NCI-H2081 (cell line): ENCODE measurements around the gene NEXN.
"Not testable (repeated sequence)": the region's sequence is repeated elsewhere in the genome, so short reads cannot be mapped to it uniquely, and the experiment has no call there.

ENCODE experiments used
- DNase-seq, 2 experiments: peaks; one replicate each; lab custom pipeline; 2025; lab: John Stamatoyannopoulos, UW

Gene NEXN

DNA sequence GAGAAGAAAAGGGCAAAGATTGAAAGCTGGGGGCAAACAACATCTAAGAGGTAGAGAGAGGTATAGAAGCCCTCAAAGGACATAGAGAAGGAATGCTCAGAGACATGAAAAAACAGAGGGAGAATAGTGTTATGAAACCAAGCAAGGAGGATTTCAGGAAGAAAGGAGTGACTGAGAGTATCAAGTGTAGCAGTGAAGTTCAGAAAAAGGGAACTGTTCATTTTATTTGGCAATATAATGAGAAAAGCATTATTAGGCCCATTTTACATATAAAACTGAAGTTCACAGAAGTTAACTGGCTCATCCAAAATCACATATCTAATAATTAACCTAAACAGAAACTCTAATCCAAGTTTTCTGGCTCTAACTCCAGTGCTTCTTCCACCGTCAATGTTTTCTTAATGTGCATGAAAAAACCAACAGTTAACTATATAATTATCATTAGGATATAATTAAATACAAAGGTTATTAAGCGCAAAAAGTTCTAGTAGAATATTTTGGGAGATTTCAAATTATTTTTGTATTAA lies 17.7 kb downstream of the NEXN start:
- no peak for DNase-seq

DNA sequence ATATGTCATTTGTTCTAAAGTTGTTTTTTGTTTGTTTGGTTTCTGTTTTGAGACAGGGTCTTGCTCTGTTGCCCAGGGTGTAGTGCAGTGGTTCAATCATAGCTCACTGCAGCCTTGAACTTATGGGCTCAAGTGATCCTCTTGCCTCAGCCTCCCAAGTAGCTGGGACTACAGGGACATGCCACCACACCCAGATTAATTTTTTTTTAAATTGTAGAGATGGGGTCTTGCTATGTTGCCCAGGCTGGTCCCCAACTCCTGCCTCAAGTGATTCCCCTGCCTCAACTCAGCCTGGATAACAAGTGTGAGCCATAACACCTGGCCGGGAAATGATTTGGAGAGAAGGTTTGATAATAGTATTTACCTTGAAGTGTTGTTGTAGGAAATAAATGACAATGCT lies 18.2 kb downstream of the NEXN start:
- DNase-seq = no peak

DNA sequence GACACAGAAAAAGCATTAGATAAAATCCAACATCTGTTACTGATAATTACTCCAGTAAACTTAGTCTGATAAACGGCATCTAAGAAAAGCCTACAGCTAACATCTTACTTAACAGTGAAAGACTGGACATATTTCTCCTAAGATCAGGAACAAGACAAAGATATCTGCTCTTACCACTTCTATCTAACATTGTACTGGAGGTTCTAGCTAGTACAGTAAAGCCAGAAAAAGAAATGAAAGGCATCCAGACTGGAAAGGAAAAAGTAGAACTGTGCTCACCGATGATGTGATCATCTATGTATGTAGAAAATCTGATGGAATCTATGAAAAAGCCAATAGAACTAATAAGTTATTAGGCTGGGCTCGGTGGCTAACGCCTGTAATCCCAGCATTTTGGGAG lies 21.7 kb downstream of the NEXN start:
- DNase-seq = no peak

DNA sequence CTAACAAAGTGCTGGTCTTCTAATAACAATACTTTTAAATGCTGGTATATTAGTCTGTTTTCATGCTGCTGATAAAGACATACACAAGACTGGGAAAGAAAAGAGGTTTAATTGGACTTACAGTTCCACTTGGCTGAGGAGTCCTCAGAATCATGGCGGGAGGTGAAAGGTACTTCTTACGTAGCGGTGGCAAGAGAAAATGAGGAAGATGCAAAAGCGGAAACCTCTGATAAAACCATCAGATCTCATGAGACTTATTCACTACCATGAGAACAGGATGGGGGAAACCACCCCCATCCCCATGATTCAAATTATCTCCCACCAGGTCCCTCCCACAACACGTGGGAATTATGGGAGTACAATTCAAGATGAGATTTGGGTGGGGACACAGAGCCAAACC lies 30.5 kb downstream of the NEXN start:
- DNase-seq = not testable (repeated sequence)

DNA sequence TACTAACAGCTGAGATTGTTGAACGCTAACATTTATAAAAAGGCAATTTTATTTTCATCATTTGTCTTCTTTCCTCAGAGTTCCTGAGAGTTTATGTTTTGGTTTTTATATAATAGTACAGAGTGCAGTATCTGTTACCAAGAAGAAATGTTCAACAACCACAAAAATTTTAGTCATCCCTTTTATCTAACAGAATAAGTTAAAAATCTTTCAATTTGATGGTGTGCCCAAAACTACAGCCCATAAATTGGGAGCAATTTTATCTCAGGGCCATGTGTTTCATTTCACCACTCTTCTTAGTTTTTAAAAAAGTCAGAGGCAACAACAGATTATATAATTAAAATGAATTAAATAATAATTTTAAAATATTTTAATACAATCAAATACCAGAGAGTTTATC lies 37.1 kb downstream of the NEXN start:
- no peak for DNase-seq

DNA sequence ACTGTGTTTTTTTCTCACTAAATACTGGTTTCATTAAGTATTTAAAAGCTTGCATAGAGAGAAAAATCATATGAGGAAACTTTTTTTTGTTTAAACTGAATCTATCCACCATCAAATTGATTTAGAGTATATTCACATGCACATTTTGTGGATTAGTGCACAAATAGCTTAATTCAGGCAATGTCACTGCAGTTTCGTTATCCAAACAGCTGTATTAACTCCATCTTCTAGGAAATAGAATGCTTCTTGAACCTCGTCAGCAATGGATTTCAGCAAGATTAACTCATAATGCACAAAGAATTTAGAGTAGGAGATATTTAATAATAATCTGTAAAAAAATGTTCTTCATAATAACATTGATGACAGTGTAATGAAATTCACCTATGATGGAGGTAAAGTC lies 37.5 kb downstream of the NEXN start:
- no peak for DNase-seq

DNA sequence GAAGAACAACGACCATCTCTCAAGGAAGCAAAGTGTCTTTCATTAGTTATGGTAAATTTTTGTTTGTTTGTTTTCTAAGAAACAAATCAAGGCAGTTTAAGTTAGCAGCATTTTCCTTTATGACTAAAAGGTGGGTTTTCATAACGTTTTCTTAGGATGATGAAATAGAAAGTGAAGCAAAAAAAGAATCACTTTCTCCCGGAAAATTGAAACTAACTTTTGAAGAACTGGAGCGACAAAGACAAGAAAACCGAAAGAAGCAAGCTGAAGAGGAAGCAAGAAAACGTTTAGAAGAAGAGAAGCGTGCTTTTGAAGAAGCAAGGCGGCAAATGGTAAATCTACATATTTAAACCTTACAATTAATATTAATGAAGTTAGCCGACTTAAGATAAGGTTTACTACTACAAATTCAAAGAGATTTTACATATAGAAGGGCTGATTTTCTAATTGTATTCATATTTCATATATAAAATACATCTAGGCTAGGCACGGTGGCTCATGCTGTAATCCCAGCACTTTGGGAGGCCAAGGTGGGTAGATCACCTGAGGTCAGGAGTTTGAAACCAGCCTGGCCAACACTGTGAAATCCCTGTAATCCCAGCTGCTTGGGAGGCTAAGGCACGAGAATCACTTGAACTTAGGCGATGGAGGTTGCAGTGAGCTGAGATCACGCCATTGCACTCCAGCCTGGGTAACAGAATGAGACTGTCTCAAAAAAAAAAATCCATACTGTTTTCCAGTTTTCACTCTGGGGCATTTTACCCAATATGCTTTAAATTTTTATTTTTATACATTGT lies 38.3 kb downstream of the NEXN start:
- no peak for DNase-seq

DNA sequence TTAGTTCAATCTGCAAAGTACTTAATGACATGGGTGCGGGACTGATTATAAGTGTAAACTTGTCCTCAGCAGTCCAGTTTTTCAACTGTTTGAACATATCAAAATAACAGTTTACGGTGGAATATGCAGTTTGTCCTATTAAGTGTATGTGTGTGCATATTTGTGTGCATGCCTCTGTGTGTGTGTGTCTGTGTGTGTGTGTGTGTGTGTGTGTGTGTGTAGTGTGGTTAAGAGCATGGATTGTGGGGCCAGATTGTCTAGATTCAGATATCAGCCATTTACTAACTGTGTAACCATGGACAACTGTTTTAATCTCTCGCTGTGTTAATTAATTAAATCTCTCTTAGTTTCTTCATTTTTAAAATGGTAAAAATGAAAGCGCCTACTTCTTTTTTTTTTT lies 39.0 kb downstream of the NEXN start:
- DNase-seq = no peak

DNA sequence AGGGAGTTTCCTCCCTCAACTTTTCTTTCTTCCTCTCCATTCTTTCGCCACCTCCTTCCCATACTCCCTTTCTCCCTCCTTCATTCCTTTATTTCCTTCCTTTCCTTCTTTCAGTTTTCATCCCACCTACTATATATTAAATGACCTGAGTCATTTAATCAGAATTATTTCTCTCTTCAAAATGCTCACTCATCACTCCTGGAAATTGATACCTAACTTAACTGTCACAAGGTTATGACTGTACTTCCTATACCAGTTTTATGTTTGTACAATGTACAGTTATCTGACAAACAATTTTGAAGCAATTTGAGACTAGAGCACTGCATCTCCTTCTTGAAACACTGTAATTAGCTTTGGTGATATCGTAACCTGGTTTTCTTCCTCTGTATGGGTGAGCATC lies 41.4 kb downstream of the NEXN start:
- DNase-seq = no peak

DNA sequence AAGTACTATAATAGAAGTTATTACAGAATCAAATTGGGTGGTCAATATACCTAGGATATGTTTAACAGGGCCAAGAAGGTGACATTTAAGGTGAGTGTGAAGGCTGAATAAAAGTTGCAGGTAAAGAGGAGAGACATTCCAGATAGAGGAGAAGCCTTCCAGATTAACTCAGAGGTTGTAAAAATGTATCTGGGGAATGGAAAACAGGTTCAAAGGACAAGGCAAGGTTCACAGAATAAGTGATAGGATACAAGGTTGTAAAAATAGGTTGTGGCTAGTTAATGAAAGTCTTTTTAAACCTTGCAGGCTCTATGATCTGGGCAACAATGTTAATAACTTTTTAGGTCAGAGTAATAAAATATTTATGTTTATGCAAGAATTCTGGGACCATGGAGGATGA lies 50.2 kb downstream of the NEXN start:
- no peak for DNase-seq

DNA sequence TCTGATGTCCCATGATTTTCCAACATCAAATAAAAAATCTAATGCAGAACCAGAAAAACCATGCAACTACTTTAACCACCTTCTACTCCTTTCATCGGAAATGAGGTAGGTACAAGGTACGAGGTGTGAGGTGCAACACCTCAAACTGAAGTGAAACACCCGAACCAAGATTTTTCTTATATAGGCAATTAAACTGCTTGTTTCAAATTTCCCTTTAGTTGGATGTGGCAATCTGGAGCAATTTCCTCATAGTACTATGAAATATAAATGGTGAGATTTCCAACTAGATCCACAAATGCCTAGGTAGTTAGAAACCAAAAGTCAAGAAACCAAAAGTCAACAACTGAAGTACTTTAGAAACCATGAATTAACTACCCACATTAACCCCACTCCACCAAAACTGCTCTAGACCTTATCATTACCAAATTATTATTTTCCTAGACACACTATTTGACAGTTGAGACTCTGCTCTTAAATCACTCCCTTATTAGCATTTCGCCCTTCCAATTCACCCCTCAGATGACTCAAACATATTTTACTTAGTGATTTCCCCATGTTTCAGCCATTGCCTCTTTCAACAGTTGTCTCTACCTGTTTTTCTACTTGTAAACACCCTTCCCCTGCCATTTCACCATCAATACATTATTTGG lies 52.6 kb downstream of the NEXN start:
- DNase-seq = no peak

DNA sequence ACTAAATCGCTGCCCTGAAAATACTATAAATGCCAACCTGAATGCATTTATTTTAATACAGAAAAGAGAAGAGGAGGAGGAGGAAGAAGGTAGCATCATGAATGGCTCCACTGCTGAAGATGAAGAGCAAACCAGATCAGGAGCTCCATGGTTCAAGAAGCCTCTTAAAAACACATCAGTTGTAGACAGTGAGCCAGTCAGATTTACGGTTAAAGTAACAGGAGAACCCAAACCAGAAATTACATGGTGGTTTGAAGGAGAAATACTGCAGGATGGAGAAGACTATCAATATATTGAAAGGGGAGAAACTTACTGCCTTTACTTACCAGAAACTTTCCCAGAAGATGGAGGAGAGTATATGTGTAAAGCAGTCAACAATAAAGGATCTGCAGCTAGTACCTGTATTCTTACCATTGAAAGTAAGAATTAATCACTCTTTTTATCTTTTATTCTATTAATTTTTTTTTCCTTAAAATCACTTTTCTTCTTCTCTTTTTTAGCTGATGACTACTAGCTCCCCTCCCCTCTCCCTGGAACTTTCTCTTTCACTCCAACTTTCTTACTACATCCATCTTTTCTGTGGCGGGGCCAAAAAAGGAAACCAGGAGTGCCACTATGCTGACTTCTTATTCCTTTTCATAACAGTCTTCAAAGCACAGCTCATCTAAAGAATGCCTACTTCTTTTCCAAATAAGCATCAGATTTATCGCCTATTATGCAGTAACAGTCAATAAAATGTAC lies 54.1 kb downstream of the NEXN start:
- DNase-seq = no peak

DNA sequence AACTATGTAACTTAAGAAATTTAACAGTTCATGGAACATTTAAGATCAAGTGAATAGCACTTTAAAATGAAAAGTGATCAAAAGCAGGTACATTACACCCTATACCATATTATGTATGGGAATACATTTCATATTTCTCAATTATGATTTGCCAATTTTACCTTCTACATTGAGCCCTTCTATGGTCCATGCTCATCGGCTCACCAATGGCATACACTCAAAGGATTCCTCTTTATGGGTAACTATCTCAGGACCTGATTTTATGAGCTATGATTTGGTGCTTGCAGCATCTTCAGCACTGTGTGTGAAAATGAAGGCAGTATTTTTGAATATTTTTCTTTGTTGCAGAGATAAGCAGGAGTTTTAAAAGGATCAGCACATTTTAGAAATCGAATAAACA lies 56.9 kb downstream of the NEXN start:
- no peak for DNase-seq

DNA sequence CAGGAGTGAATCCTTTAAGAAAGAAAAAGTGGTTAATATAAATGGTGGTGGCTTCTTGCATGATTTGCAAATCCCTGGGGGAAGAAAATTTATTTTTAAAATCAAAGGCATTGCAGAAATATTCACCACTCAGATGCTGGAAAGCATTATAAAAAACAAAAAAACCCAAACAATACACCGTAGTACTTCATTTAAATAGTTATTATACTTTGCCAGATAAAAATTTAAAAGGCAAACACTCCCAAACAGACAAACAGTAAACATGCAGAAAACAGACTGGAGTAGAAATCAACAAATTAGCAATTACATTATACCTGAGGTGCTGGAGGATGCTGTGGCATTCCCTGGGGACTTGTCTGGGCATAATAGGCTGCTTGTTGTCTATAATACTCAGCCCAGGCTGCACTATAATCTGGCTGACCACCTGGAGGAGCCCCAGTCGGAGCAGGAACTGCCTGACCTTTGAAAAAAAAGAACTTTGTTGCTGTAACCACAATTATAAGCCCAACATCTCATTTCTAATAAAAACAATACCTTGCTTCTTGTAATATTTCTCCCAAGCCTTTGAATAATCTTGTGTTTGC lies 60.5 kb downstream of the NEXN start:
- peak; percentile 18 to 31 for DNase-seq

DNA sequence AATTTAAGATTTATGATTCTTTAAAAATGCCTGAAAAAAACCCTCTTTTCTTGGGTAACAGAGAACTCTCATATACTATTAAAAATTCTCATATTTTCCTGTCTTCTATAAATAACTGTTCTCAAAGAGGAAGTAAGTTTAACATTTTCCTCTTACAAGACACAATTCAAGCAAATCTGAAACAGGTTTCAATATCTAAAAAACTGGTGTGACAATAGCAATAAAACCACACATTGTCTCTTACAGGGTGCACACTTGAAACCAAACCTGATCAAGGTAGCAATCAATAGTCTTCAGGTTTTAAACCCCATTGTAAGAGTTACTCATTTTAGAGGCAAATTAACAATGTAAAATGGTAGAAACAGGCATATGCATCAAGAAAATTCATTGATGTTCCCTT lies 62.4 kb downstream of the NEXN start:
- no peak for DNase-seq

DNA sequence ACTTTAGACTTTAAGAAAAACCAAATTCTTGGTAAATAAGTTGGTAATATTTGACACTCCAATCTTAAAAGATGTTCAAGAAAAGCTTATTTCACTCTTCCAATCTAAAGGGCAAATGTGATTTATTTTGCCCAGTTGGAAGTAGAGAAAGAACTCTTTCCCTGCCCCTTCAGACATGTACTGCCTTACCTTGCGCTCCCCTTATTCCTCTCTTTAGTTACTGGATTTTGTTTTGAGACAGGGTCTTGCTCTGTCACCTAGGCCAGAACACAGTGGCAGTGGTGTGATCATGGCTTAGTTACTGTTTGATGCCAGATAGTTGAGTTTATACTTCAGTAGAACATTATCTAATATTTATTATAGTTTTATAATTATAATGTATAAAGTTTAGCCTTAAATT lies 62.9 kb downstream of the NEXN start:
- DNase-seq = no peak

DNA sequence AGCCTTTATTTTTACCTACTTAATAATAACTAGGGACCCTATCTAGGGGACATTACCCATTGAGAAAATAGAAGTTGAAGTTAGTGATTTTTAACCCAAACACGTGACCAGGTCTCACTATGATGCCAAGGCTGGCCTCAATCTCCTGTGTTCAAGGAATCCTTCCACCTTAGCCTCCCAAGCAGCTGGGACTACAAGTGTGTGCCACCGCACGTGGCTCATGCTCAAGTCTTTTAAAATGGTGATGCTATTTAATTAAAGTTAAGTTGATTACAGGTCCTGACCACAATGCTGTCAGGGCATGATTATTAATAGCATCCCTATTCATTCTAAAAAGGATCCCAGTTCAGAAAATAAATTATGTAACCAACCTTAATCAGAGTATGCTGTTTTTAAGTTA lies 65.5 kb downstream of the NEXN start:
- no peak for DNase-seq

DNA sequence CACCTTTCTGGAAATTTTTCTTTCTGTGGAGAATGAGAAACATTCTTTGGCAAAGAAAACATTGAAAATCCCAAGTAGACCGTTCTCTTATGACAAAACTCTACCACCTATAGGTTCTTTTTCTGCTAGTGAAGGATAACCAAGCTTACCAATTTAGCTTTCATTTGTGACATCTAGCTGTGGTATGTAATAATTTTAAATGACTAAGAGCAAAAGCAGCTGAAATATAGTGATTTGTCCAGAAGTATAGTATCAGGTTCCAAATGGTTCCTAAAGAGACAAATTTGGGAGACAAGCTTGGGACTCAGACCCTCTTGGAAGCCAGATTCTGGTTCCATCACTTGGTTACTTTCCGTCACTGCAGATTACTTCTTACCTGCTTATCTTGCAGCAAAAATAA lies 66.1 kb downstream of the NEXN start:
- no peak for DNase-seq

DNA sequence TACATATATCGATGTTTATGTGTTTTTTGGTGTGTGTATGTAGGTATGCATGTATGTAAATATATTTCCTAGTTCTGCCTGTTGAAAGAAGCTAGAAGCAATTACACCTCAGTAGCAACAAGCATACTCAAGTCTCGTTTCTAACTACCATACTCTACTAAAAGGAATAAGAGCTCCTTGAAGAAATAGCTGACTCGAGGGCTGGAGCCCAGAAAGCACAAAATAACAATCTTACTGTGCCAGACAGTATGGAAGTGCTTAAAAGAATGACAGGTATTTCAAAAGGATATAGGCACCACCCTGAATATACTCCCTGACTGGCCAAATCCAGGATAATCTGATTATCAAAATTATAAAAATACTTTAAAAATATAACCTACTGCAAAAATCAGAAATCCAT lies 67.3 kb downstream of the NEXN start:
- no peak for DNase-seq

DNA sequence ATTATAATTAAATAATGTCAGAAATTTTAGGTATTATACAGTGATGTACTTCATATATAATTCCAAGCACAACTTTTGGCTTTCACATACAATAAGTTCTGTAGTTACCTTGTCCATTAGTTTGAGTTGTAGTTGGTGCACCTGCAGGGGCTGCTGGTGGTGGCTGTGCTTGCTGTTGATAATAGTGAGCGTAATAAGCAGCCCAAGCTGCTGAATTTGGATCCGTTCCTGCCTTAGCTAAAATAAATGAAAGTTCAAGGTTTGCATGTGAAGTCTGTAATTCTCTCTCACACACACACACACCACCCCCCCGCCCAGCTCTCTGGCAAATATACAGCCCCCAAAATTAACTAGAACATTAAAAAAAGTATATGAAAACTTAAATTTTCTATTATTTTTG lies 68.0 kb downstream of the NEXN start:
- no peak for DNase-seq

DNA sequence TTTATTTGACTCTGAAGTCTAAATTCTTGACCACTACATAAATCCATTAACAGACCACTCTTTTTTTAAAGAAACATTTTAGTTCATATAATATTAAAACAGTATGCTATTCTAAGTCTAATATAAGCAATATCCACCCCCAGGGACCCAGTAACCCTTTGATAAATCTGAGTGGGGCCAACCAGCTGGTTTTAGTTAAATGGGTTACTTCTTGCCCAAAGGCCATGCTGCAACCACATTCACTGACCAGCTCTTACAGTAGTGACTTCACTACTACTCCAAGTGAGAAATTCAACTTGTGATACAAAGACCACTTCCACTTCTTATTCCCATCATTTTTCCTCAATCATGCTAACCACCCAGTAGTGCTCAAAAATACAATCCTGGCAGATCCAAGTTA lies 70.0 kb downstream of the NEXN start:
- DNase-seq = no peak

DNA sequence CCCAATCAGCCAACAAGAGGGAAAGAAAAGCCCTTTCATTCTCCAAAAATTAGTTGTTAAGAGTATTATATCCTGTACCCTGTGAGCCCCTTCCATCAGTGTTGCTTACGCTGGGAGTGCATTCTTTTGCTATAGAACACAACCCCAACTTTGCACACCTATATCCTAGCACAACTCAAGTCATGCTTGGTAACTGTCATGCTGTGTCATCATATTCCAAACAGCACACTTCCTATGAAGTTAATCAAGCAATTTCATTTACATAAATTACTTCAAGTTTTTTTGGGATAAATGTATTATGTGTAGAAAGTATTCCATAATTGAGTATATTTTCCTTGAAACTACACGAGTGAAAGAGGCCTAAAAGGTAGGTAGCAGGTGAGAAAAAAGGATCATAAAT lies 70.4 kb downstream of the NEXN start:
- DNase-seq = no peak

DNA sequence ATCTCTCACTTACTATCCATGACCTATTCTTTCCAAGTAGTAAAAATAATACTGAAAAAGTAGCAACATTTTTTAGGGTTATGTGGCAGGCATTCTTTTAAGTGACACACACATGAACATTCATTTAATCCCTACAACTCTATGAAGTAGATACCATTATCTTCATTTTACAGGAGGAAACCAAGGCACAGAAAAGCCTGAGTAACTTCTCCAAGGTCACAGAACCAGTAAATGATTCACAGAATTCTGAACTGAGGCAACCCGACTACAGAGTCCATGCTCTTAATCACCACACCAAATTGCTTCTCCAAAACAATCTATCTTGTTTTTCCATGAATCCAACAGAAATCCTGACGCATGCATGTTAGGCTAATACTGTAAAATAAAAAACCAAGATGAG lies 73.0 kb downstream of the NEXN start:
- no peak for DNase-seq
